ENCODE data around the gene ZNF865.
A peak's percentile ranks its signal among the peaks of the same experiment; 100 is the strongest.

ZNF865 gene

DNA sequence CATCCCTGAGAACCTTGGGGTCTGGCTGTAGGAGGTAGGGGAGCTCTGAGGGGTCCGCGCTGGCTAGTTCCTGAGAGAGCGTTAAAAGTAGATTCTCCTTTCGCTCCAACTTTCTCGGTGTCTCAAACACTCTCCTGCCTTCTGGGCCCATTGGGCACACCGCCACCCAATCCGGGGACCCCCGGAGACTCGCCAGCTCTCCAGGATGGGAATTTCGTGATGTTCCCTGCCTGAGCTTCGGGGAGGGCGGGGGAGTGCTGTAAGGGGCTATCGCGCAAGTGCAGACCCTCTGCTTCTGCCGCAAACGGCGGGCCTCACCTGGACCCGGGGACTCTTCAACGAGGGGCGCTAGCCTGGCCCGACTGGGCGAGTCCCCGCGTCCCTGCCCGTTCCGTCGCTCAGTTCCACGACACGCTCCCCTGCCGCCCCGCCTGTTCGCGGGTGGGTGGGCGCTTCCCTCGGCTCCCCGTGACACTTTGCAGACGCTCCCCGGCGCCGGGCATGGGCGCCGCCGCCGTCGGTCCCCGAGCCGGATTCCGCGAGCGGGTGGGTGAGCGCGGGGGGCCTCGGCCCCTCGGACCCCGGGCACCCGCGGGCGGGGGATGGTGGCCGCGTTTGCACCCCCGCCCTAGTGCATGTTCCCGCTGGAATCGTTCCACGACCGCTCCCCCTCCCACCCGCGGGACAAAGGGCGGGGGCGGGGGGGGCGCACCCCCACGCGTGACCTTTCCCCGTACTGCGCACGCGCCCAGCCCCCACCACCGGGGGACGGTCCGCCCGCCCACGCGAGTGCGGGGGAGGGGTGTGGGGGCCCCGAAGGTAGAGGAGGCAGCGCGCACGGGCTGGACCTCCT lies 42.5 kb downstream of the ZNF865 start, which contains the start of gene CCDC106:
CCDC106 (plus strand) TSS at position 481 of the 853 bp plus-strand sequence. CDS start 835 bp downstream, outside the sequence.
- peak; percentile 80 for DNase-seq

DNA sequence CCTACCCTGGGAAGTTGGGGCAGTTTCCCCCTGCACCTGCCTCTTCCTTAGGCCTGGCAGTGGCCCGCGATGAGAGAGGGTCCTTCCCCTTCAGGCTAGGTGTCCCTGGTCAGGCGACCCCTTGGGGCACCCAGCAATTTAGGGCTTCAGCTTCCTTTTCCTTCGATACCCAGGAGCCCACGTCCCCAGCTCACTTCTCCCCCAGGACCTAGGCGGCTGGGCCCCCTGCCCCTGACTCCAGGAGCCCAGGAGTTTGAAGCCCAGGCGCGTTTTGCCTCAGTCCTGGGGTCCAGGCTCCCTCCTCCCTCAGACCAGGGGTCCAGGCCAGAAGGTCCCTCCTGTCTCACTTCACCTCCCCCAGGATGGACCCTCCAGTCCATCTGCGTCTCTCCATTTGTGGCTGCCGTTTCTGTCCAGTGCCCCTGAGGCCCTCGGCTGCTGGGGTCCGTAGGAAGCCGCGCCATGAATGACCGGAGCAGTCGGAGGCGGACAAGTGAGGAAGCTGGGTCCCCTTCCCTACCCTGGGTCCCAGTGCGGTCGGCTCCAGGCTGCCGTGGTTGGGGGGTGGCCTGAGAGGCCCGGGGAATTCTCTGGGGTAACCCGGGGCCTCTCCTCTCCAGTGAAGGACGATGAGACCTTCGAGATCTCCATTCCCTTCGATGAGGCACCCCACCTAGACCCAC lies 43.3 kb downstream of the ZNF865 start:
- no peak for DNase-seq

DNA sequence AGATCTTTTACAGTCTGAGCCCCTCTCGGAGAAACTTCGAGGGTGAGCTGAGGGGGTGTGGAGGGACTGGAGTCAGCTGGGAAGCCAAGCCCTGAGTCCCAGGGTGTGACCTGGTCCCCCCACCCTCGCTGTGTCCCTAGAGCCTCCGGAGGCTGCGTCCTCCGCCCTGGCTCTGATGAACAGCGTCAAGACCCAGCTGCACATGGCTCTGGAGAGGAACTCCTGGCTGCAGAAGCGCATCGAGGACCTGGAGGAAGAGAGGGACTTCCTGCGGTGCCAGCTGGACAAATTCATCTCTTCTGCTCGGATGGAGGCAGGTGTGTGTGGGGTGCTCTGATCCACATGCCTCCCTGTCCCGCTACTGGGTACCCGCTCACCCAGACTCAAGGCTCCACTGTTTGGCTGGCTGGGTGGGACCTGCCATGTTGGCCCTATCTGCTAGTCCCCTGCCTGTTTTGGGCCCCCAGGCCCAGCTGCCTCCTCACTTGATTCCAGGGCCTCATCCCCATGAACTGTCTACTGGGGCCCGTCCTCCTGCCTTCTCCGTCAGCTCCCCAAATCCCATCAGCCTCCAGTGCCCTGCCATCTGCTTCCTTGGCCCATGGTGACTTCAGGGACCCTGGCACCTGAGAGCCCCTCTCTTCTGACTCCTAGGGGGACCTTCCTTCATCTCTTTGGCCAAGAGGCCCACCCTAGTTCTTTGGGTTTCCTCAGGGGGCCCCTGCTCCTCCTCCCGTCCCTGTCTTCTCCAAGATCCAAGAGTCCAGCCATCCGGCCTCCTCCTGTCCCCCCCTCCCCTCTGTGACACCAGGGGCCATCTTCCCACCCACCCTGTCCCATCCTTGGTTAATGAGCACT lies 44.0 kb downstream of the ZNF865 start:
- DNase-seq, result no peak

DNA sequence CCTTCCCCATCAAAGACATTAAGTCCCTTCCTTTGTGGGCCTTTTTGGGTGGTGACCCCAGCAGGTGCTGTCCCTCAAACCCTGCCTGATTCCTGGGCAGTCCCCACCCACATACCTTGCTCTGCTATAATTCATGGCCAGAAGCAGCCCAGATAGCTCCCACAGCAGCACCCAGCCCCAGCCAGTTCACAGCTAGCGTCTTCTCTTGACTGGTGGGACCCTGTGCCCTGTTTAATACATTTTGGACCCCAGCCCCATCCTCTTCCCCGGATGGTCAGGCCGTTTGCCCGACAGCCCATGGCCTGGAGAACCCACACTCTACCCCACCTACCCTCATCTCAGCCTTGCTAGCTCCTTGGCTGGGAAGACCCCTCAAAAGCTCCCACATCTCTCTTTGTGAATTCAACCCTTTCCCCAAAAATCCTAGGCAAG lies 44.7 kb downstream of the ZNF865 start:
- no peak for DNase-seq

DNA sequence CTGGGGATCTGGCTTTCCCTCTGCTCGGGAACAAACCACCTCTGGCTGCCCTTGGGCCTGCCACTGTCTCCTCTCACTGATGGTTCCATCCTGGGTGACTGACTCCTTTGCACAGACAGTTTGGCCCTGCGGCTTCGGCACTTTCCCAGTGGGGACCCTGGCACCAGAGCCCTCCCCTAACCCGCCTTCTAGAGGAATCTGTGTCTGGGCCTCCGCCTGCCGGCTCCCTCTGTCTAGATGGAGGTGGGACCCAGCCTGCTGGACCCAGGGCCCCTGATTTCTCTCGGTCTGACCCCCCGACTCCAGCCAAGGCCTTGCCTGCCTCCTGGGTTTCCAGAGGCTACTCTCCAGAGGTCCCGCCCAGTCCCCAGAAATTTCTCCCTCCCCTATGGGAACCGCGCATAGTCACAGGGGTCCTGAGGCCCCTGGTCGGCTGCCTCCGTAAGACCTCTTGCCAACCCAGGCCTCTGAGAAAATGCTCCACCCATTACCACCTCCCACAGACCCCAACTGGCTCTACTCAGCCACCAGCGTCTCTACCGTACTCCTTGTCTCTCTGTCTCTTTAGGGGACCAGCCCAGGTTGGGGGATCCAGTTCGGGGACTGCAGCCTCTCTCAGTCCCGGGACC lies 45.3 kb downstream of the ZNF865 start:
- DNase-seq, result no peak

DNA sequence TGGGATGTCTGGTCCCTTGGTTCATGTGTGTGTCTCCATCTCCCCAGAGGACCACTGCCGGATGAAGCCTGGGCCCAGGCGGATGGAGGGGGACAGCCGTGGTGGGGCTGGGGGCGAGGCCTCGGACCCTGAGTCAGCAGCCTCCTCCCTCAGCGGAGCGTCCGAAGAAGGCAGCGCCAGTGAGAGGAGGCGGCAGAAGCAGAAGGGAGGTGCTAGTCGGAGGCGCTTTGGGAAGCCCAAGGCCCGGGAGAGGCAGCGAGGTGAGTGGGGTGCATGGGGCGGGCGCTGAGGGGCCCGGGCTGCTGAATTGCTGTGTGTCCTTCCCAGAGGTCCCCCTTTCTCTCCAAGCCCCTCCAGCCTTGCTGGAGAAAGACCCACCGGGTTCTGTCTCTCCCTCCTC lies 45.8 kb downstream of the ZNF865 start:
- DNase-seq, result no peak

DNA sequence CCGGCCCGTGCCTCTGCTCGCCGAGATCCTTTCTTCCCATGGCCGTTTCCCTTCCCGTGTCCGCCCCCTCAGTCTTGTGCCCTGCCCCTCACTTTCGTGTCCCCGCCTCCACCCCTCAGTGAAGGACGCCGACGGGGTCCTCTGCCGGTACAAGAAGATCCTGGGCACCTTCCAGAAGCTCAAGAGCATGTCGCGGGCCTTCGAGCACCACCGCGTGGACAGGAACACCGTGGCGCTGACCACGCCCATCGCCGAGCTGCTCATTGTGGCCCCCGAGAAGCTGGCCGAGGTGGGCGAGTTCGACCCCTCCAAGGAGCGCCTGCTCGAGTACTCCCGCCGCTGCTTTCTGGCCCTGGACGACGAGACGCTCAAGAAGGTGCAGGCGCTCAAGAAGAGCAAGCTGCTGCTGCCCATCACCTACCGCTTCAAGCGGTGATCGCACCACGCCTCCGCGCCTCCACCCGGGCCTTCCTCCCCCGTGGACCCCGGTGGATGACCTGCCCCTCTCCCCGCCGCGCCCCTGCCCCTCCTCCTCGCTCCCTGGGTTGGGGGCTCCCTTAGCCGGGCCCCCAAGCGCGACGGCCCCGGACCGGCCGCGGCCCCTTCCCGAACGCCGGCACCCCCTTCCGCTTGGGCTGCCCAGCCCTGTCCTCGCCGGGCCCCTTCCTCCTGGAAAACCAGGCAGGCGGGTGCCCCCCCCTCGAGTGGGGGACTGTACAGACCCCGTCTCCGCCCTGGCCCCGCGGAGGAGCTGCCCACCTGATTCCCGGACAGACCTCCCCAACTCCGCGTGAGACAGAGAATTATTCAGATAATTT lies 47.1 kb downstream of the ZNF865 start:
- DNase-seq, result no peak

DNA sequence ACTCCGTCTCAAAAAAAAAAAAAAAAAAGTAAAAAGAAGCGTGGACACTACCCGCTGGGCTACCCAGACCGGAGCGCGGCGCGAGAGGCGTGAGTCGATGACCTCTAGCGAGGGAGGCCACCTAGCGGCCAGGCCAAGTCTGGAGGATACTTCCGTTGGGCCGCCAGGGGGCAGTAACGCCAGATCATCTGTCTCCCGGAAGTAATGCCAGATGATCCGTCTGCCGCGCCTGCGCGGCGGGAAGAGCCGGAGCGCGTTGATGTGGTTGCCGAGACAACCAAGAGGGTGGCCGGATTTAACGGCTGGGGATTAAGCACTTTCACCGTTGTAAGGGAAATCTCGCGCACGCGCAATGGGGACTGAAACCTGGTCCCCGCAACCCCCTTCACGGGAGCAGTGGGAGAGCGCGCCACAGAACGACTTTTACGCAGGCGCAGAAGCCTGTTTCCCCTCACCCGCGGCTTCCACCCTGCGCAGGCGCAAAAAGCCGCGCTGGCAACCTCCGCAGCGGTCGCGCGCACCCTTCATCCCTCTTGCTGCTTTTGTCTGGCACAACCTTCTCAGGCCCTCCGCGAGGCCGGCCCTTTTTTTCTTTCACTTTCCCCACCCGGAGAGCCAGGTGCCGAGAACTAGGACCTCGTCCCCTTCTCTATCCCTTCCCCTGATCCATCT lies 48.3 kb downstream of the ZNF865 start:
- peak; percentile 98 for DNase-seq

DNA sequence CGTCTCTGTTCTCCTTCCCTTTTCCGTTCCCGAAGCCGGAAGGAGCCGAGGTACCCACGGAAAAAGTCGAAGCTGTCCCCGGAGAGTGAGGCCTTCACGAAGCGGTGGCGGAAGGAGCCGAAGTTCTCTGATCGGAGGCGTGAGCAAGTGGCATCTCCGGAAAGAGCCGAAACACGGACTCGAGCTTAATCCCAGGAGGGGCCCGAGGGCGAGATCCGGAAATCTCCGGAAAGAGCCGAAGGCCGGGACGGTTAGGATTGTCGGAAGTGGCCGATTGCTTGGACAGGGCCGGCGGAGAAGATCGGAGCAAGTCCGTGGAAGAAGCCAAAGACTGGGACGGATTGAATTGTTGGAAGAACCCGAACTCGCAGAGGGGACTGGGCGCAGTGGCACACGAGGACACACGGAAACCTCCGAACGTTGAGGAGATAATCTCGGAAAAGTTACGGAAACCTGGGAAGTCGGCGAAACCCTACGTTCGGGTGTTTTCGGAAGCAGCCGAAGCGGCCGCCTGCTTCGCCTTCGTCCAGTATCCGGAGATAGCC lies 48.9 kb downstream of the ZNF865 start:
- peak; percentile 97 for DNase-seq

DNA sequence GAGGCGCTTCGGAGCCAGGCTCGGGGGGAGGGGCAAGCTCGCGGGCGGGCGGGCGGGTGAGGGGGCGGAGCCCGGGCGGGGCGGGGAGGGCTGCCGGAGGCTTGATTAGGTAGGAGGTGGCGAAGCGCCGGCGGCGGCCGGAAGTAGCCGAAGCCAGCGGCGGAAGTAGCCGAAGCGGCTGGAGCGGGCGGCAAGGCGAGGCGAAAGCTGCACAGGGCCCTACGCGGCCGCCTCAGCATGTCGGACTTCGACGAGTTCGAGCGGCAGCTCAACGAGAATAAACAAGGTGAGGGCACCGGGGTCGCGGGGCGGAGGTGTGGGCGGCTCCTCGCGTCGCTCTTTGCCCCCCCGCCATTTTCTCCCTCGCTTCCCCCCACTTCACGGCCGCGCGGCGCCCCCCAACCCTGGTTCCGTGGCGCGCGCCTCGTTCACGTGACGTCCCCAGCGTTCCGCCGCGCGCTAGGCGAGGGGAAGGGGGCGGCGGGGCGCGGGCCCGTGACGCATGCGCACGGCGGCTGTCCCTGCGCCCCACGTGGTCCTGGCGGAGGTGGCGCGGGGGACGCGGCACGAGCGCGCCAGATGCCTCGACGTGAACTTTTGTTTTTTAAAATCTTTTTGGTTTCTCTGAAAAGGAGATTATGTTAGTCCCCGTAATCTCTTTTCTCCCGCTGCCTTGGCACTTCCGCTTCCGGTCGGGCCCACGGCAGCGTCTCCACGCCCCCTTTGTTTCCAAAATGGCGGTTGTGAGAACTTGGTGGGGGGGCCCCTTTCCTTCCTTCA lies 49.6 kb downstream of the ZNF865 start, which contains the start of gene U2AF2:
U2AF2 (plus strand) TSS at position 168 of the 780 bp plus-strand sequence; CDS start at position 238, 70 bp downstream.
- DNase-seq, result peak; percentile 97

DNA sequence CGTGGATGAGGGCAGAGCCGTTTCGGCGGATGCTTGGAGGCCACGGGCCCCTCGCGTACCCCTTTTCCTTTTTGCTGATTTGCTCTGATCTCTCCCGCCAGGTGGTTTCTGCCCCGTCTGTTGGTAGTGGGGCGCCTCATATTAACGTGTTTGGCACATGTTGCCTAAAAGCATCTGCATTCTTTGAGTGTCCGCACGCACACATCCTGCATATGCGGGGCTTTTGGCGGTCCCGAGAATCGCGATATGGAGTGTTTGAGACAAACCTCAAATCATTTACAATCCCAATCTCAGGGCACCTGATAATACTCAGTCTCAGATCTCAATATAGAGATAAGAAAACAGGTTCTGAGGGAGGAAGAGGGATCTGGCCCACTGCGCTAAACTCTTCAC lies 50.2 kb downstream of the ZNF865 start:
- no peak for DNase-seq

DNA sequence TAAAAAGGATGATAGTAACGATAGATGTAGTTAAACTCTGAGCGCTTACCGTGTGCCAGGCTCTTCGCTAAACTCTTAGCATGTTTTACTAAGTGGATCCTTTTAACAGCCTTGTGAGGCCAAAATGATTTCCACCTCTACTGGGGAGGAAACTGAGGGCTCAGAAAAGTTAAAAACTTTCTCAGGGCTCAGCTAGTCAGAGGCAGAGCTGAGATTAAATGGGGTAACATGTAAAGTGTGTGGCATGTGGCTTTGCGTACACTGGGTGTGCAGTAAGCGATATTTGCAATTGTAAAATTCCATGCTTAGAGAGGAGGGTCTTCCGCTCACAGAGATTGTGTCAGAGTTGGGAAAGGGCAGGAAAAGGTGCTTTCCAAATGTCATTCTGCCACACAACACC lies 51.1 kb downstream of the ZNF865 start:
- no peak for DNase-seq

DNA sequence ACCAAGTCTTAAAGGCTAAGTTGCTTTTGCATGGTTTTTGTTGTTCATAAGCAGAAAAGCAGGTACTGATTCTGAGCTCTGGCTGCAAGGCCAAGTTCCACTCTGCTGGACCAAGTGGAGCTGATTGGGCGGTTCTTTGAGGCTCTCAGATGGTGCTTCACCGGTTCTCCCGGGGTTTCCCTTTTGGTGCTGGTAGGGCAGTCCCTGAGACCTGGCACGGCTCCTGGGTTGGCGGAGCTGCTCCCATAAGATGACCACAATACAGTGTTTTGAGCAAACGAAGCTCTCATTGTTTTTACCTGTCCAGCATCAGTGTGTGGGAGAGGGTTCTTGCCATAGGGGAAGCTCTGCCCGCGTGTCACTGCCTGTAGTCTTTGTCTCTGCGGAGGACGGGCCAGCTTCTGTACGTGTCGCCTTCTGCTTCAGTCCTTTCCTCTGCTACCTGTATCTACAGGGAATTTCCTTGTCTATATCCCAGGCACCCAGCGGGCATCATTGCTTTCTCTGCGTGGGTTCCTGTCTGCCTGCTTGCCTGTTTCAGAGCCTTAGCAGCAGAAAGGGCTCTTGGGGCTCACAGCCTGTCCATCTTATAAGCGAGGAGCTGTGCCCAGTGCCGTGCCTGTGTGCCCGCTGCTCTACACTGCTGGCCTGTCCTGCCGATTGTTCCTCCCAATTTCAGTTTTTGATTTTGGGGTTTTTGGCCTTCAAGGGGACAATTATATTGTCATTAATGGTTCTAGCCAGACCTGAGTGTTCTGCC lies 51.7 kb downstream of the ZNF865 start:
- DNase-seq, result no peak

DNA sequence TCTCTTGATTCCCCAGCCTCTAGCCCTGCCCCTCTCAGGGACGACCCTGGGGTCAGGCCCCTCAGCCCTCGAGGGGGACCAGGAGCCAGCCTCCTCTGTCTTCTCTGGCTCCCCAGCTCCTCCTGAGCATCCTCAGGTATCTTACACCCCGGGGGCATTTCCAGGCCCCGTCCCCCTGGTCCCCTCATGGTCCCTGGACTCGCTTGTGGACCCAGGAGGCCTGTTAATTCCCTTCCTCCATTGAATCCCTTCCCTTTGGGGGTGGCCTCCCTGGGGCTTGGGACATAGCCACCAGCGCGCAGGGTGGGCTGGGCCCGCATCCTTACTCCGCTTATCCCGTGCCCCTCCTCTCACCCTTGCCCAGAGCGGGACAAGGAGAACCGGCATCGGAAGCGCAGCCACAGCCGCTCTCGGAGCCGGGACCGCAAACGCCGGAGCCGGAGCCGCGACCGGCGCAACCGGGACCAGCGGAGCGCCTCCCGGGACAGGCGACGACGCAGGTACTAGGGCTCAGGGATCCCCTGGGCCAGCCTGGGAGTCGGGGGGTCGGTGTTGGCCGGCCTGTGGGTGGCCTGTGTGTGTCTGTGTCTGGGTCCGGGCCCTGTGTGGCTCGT lies 53.5 kb downstream of the ZNF865 start:
- DNase-seq, result no peak

DNA sequence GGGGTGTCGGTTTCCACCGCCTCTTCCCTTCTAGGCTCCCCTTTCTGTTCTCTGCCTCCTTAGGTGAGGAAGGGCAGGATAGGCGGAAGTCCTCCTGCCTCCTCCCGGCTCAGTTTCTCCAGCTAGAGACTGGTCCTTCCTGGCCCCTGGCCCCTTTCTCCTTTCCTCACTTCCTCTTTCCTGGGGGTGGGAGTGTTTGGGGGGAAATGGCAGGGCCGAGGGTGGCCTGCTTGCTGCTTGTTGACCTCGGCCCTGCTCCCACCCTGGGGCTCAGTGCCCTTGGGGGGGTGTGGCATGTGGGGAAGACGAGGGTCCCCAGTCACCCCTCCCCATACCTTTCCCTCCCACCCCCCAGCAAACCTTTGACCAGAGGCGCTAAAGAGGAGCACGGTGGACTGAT lies 54.4 kb downstream of the ZNF865 start:
- no peak for DNase-seq

DNA sequence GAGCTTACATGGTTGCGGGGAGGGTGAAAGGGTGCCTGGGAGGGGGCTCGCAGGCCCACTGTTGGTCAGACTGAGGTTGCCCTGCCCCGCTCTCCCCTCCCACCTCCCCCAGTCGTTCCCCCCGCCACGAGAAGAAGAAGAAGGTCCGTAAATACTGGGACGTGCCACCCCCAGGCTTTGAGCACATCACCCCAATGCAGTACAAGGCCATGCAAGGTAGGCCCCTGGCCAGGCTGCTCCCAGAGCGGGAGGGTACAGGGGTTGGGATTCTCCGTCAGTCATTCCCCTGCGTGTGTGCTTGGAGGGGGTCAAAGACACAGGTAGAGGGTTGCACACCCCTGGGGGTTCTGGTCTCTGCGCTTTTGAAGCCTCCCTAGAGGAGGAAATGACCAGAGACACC lies 55.0 kb downstream of the ZNF865 start:
- no peak for DNase-seq

DNA sequence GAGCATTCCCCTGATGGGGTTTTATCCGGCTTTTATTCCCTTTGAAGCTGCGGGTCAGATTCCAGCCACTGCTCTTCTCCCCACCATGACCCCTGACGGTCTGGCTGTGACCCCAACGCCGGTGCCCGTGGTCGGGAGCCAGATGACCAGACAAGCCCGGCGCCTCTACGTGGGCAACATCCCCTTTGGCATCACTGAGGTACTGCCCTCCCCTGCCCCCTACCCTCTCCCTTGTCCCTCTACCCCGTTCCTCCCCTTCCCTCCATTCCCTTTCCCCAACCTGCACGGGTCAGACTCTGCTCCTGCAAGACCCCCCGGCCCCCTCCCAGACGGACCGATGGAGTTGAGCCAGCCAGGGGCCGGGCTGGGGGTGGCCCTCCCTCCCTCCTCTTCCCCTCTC lies 55.5 kb downstream of the ZNF865 start:
- DNase-seq, result no peak

DNA sequence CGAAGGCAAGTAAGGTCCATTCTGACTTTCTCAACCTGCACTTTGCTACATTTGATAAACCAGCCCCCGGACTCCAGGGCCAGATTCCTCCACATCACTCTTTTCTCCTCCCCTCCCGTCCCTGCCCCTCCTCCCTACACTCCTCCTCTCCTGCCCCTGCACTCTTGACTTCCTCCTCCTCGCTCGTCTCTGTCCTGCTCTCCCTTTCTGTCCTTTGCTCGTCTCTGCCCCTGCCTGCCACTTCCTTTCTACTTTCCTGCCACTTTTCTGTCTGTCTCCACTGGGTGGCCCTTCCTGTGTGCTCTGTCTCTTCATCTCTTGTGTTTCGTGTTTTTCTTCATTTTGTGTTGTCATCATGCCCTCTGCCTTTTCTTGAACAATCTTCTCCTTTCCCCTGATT lies 56.4 kb downstream of the ZNF865 start:
- DNase-seq, result no peak

Measured in activated CD8-positive, alpha-beta memory T cell treated with anti-CD3 and anti-CD28 coated beads, Interleukin-2, amount 50 U/mL, for 48 hours (primary cell).